Lower lobe of right lung (tissue), 2 donors: ENCODE data around the gene SKIDA1. TPM values are rescaled to one million over a fixed set of nuclear protein-coding genes. Genes with fewer than 3 reads are reported as not detected.

ENCODE experiments used
- ATAC-seq, 2 donors: fragments of 200-7000 bp; cut with Tn5 transposase; one replicate each; pipeline ENCODE4 v1.9.1; 2020 to 2022; ENCODE audit warnings: mild to moderate bottlenecking in 2 of 2, moderate library complexity in 2 of 2
- DNase-seq: peaks from one replicate; pipeline ENCODE4 v3.0.0-alpha.2; 2020
- H3K27ac ChIP-seq: fragments of 200-600 bp; one replicate; pipeline ENCODE4 v1.8.0; 2022
- H3K27me3 ChIP-seq: fragments of 200-600 bp; one replicate; pipeline ENCODE4 v1.8.0; 2022; ENCODE audit warnings: low read depth
- H3K36me3 ChIP-seq: fragments of 200-600 bp; one replicate; pipeline ENCODE4 v1.8.0; 2022; ENCODE audit warnings: mild to moderate bottlenecking
- H3K4me1 ChIP-seq: fragments of 200-600 bp; one replicate; pipeline ENCODE4 v1.8.0; 2022
- H3K4me3 ChIP-seq: fragments of 200-600 bp; one replicate; pipeline ENCODE4 v1.8.0; 2022; ENCODE audit warnings: mild to moderate bottlenecking
- H3K9me3 ChIP-seq: fragments of 200-600 bp; one replicate; pipeline ENCODE4 v1.8.0; 2022
- CTCF ChIP-seq: fragments of 200-600 bp; IDR thresholded peaks from one replicate; pipeline ENCODE4 v1.8.0; 2022; ENCODE audit warnings: antibody characterized with exemption, mild to moderate bottlenecking
- intact Hi-C: fragments of 100-400 bp; cut with DNase I; formaldehyde crosslinking; loops from one replicate; pipeline ENCODE4 v1.11.0; 2022
- total RNA-seq: library from RNA; stranded (reverse); fragmentation: NEBNext Ultra II Directional; extraction: Animal tissue kit (Norgen Biotek cat#: 25700); gene quantifications from one replicate; pipeline ENCODE4 v1.2.1, GENCODE V29; 2021
- donor health status: DM: no; HTN: yes; CAD: no; lungs with severe emphysema.

The SKIDA1 gene
- total RNA-seq, 1 donor from 2014 or later = 0.95 TPM

DNA sequence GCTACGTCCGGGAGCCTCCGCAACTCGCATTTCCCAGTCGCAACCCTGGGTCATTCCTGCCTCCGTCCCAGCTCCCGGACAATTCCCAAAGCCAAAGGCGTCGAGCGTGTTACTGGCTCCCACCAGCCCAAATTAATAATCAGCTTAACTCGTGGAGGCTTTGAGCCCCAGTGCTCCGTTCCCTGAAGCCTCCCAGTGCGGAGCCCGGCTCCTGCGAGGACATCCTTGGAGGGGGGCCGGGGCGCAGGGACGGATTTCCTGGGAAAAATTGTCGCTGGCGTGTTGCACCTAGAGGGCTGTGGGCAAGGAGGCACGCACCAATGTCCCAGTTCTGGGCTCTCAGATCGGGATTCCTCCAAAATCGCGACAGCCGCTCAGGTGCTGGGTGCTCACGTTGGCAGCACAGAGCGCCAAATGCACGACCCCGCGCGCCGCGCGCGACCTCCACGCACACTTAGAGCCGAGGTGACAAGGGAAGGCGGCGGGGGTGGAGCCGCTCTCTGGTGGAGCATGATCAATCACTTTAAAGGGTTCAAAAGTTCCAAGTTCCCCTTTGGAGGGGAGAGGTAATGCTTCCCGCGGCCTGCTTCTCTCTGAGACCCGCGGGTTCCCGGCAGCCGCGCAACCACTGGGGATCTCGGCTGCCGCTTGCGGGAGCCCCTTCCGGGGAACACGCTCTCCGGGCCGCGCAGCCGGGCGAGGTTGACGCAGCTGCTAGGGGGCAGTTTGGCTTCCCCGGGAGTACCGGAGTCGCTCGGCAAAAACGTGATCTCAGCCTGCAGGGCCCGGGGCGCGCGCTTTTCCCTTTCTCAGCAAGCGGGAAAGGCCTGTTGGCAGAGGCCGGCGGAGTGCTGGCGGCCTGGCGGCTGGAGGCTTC is 25.5 kb downstream of the SKIDA1 start:
- Histone ChIP-seq H3K4me1 (peaks cover 31% of the 10 kb centered on the region), H3K36me3 (no peaks in the 10 kb centered on the region), H3K27ac (no peak overlapping the region), H3K4me3 (peak overlapping the region; percentile 32), H3K27me3 (peaks cover 26% of the 10 kb centered on the region), H3K9me3 (no peaks in the 10 kb centered on the region)
- ATAC-seq (no peak), DNase-seq (peak; percentile 48)
- intact Hi-C loops = loop anchor here (10.0 kb wide), 1 partner anchor 105 kb away; no protein-coding TSS in a partner anchor
- no peak for TF ChIP-seq CTCF

DNA sequence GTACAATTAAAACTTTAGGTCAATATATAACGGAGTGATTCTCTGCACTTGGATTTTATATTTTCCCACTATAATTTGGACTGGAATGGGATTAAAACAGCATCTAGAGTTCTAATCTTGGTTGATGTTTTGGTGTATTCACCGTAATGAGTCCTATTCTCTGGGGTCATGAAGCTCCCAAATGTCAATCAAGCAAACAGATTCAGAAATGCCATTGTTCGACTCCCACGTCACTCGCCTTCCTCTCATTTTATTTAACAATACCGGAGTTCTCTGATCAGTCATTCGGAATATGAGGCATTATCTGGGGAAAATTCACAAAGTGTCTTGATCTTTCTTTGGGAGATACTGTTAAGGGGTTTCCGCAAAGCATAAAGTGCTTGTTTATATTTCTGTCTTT is 26.5 kb downstream of the SKIDA1 start:
- H3K9me3 ChIP-seq = no peaks in the 10 kb centered on the region
- H3K4me1 ChIP-seq = peaks cover 40% of the 10 kb centered on the region
- no peak overlapping the region for H3K27ac ChIP-seq
- no peak for DNase-seq
- H3K27me3 ChIP-seq = peaks cover 33% of the 10 kb centered on the region
- ATAC-seq = no peak
- H3K4me3 ChIP-seq = no peak overlapping the region
- intact Hi-C loops = loop anchor here (10.0 kb wide), 1 partner anchor 106 kb away; no protein-coding TSS in a partner anchor
- no peak for TF ChIP-seq CTCF
- H3K36me3 ChIP-seq = no peaks in the 10 kb centered on the region

- peaks cover 41% of the 10 kb centered on the region for H3K4me1 ChIP-seq
- ATAC-seq = no peak
- peaks cover 33% of the 10 kb centered on the region for H3K27me3 ChIP-seq
These were observed 27.1 kb downstream of the SKIDA1 start for GRCh38 chr10:21498377-21498776.

DNA sequence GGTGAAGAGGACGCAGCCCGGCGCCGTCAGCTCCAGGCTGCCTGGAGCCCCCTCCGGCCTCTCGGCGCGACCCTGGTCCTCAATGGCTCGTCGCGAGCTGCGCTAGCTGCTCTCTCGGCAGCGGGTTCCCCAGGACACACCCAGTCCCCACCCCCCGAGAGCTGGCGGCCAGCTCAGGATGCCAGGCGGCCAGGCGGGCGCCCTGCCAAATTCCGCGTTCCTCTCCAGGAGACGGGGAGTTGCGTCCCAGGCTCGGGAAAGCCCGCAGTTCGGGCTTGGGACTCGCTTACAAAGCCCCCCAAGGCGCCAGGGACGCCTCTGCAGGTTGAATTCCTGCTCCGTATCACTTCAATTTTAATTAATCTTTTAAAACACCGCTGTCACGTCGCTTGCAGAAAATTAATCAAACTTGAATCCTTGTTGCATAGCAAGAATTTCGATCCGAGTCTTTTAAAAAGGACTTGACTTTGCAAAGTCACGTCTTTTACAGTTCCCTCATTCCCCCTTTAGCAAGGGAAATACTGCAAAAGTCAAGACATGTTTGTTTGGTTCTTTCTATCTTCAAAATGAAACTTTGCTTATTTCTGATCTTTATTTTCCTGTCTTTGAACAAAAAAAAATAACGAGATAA is 28.2 kb downstream of the SKIDA1 start:
- Histone ChIP-seq H3K36me3 (no peaks in the 10 kb centered on the region), H3K27me3 (peaks cover 33% of the 10 kb centered on the region), H3K27ac (peak overlapping the region; percentile 53), H3K4me3 (peak overlapping the region; percentile 79), H3K9me3 (no peaks in the 10 kb centered on the region), H3K4me1 (peaks cover 41% of the 10 kb centered on the region)
- peak; percentile 95 for DNase-seq
- intact Hi-C loops = loop anchor here (10.0 kb wide), 1 partner anchor 108 kb away; no protein-coding TSS in a partner anchor
- ATAC-seq = peak; percentile 76 to 79
- TF ChIP-seq CTCF = no peak

More at GRCh38 chr10:21498377-21498776, 27.1 kb downstream of the SKIDA1 start:
- intact Hi-C loops = loop anchor here (10.0 kb wide), 1 partner anchor 106 kb away; no protein-coding TSS in a partner anchor
- no peak overlapping the region for H3K4me3 ChIP-seq
- no peaks in the 10 kb centered on the region for H3K9me3 ChIP-seq
- TF ChIP-seq CTCF = no peak
- DNase-seq = no peak
- H3K27ac ChIP-seq = no peak overlapping the region
- no peaks in the 10 kb centered on the region for H3K36me3 ChIP-seq

GRCh38 chr10:21496343-21497176 is 28.9 kb downstream of the SKIDA1 start:
- TF ChIP-seq CTCF = peak; percentile 20
- H3K9me3 ChIP-seq = no peaks in the 10 kb centered on the region
- peak; percentile 63 for DNase-seq
- peaks cover 33% of the 10 kb centered on the region for H3K27me3 ChIP-seq
- peaks cover 41% of the 10 kb centered on the region for H3K4me1 ChIP-seq
- no peaks in the 10 kb centered on the region for H3K36me3 ChIP-seq
- peak overlapping the region; percentile 53 for H3K27ac ChIP-seq
- peak overlapping the region; percentile 79 for H3K4me3 ChIP-seq
- intact Hi-C loops = loop anchor here (10.0 kb wide), 1 partner anchor 108 kb away; no protein-coding TSS in a partner anchor
- peak; percentile 69 for ATAC-seq
